ENCODE results near the gene CIAO1.
A peak's percentile ranks its signal among the peaks of the same experiment; 100 is the strongest.

CIAO1 gene

DNA sequence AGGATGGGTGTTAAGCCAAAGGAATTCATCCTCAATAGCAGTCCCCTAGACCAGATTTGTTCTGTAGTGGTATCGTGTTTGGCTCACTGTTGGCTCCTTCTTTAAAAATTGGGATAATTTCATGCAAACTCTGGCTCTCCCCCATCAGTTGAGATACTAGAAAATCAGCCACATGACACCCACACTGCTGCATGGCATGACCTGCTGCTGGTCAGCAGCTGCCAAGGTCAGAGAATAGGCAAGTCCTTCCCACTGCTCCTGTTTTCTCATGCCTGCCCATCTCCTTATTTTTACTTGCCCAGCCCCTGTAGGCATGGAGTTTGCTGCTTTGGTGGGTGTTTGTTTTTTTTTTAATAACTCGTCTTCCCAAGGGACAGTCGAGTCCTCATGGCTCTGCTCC lies 40.3 kb downstream of the CIAO1 start:
- no peaks in the 10 kb centered on the region for H3K9me3 ChIP-seq (ENCODE audit: control extremely low read depth in 1 of 5, control insufficient read depth in 4 of 5, insufficient read depth in 2 of 5, low read depth in 1 of 5, low read length in 4 of 5)
- H3K27ac ChIP-seq (ENCODE audit: insufficient read depth in 1 of 2, low read depth in 1 of 2, low read length in 2 of 2, poor library complexity in 1 of 2, severe bottlenecking in 2 of 2): peak overlapping the region; percentile 74 to 94
- WGBS (ENCODE audit: insufficient coverage): 92% methylated on average over 3 of the region's 3 CpGs
- peaks cover 18 to 31% (median 24%) of the 10 kb centered on the region in 4 experiments for H3K36me3 ChIP-seq (ENCODE audit: control insufficient read depth in 4 of 4, insufficient read depth in 4 of 4, low read length in 3 of 4)
- POLR2A ChIA-PET: interaction anchor here (0.7 to 1.6 kb wide), 2 partner anchors 9 to 19 kb away, joined by 3 to 4 read pairs; partner anchors contain the start of gene ITPRIPL1
- H3K4me1 ChIP-seq (ENCODE audit: control extremely low read depth in 1 of 4, control insufficient read depth in 4 of 4, insufficient read depth in 4 of 4, low read length in 3 of 4): peaks cover 11 to 25% (median 17%) of the 10 kb centered on the region in 4 experiments
- peak overlapping the region in 5 of 7 experiments; percentile 82 to 97 (median 94) for H3K4me3 ChIP-seq (ENCODE audit: control insufficient read depth in 1 of 7, extremely low read depth in 1 of 7, insufficient read depth in 4 of 7, low read depth in 2 of 7, low read length in 6 of 7)
- CTCF ChIA-PET: interaction anchor here (1.0 to 2.4 kb wide), 5 partner anchors 8 to 39 kb away, joined by 3 to 10 read pairs (median 5); no protein-coding TSS in a partner anchor
- no peak for DNase-seq
- no peaks in the 10 kb centered on the region for H3K27me3 ChIP-seq (replicated peaks in 2 of 5; ENCODE audit: control insufficient read depth in 4 of 5, insufficient read depth in 5 of 5, low read length in 4 of 5)

DNA sequence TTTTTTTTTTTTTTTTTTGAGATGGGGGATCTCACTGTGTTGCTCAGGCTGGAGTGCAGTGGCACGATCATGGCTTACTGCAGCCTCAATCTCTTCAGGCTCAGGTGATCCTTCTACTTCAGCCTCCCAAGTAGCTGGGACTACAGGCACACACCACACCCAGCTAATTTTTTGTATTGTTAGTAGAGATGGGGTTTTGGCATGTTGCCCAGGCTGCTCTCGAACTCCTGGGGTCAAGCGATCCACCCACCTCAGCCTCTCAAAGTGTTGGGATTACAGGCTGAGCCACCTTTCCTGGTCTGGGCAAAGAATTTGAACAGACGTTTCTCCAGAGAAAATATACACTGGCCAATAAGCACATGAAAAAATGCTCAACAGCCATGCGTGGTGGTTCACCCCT lies 42.2 kb downstream of the CIAO1 start:
- Histone ChIP-seq H3K4me3 (ENCODE audit: control insufficient read depth in 1 of 7, extremely low read depth in 1 of 7, insufficient read depth in 4 of 7, low read depth in 2 of 7, low read length in 6 of 7) (no peak overlapping the region), H3K27me3 (replicated peaks in 2 of 5; ENCODE audit: control insufficient read depth in 4 of 5, insufficient read depth in 5 of 5, low read length in 4 of 5) (no peaks in the 10 kb centered on the region), H3K9me3 (ENCODE audit: control extremely low read depth in 1 of 5, control insufficient read depth in 4 of 5, insufficient read depth in 2 of 5, low read depth in 1 of 5, low read length in 4 of 5) (no peaks in the 10 kb centered on the region), H3K4me1 (ENCODE audit: control extremely low read depth in 1 of 4, control insufficient read depth in 4 of 4, insufficient read depth in 4 of 4, low read length in 3 of 4) (peaks cover 11 to 25% (median 17%) of the 10 kb centered on the region in 4 experiments), H3K36me3 (ENCODE audit: control insufficient read depth in 4 of 4, insufficient read depth in 4 of 4, low read length in 3 of 4) (peaks cover 2 to 22% (median 11%) of the 10 kb centered on the region in 4 experiments), H3K27ac (ENCODE audit: insufficient read depth in 1 of 2, low read depth in 1 of 2, low read length in 2 of 2, poor library complexity in 1 of 2, severe bottlenecking in 2 of 2) (no peak overlapping the region)
- ChIA-PET POLR2A (no interaction called here), CTCF (interaction anchor here (1.0 to 2.3 kb wide), 3 partner anchors 9 to 28 kb away, joined by 3 to 6 read pairs (median 3); no protein-coding TSS in a partner anchor)
- WGBS (ENCODE audit: insufficient coverage): 91% methylated on average over 4 of the region's 5 CpGs
- no peak for DNase-seq

DNA sequence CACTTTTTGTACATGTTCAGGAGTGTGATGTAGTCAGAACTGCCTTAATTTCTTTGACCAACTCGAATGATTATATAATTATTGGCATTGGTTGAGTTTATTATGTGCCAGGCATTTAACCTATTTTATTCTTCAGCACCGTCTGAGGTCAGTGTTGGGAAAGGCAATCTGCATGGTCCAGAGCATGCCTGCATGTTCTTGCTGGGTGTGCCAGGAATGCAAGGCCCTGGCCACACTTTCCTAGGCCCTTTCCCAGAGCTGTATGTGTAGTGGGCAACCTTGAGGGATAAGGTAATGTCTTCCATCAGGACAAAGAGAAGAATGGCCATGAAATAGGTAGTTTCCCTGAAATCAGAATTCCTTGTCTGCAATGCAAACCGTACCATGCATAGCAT lies 49.0 kb downstream of the CIAO1 start:
- no peak for DNase-seq
- Histone ChIP-seq H3K4me3 (ENCODE audit: control insufficient read depth in 1 of 7, extremely low read depth in 1 of 7, insufficient read depth in 4 of 7, low read depth in 2 of 7, low read length in 6 of 7) (peak overlapping the region in 3 of 7 experiments; percentile 57 to 59 (median 58)), H3K27ac (ENCODE audit: insufficient read depth in 1 of 2, low read depth in 1 of 2, low read length in 2 of 2, poor library complexity in 1 of 2, severe bottlenecking in 2 of 2) (peak overlapping the region in 1 of 2 experiments; percentile 65), H3K36me3 (ENCODE audit: control insufficient read depth in 4 of 4, insufficient read depth in 4 of 4, low read length in 3 of 4) (peaks cover 0 to 16% (median 9%) of the 10 kb centered on the region in 4 experiments), H3K4me1 (ENCODE audit: control extremely low read depth in 1 of 4, control insufficient read depth in 4 of 4, insufficient read depth in 4 of 4, low read length in 3 of 4) (peaks cover 6 to 45% (median 40%) of the 10 kb centered on the region in 4 experiments), H3K27me3 (replicated peaks in 2 of 5; ENCODE audit: control insufficient read depth in 4 of 5, insufficient read depth in 5 of 5, low read length in 4 of 5) (no peaks in the 10 kb centered on the region), H3K9me3 (ENCODE audit: control extremely low read depth in 1 of 5, control insufficient read depth in 4 of 5, insufficient read depth in 2 of 5, low read depth in 1 of 5, low read length in 4 of 5) (no peaks in the 10 kb centered on the region)
- CTCF ChIA-PET: interaction anchor here (1.2 to 2.7 kb wide), 2 partner anchors 10 to 30 kb away, joined by 5 to 9 read pairs; partner anchors contain the start of gene ITPRIPL1
- POLR2A ChIA-PET: no interaction called here
- 60% methylated on average over 2 of the region's 3 CpGs for WGBS (ENCODE audit: insufficient coverage)

DNA sequence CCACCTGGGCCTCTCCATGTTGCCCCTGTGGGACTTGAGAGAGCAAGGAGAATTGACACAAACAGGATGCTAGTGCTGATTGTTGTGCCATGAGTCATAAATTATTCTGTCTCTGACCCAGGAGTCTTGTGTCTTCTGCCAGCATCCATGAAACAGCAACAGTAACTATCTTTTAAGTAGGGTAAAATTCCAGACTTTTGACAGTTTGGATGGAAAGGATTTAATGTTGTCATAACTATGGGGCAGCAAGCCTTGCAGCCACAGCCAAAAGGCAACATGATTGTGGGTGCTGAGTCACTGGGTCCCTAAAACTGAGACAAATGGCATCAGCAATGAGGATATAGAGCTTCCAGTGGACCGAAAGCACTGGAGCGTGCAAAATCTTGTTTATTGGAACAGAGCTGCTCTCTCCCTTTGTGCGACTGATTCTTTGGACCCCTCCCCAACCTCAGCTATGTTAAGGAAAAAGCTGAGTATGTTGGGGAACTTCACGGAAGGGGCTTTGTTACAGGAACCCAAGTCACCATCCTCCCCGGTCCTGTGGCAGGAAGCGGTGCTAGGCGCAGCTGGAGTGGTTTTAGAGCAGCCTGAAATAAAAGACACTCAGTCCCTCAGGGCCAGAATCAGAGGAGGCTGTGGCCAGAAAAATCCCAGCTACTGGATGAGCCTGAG lies 49.5 kb downstream of the CIAO1 start:
- peak; percentile 30 to 85 (median 80) for DNase-seq
- POLR2A ChIA-PET: interaction anchor here (0.9 kb wide), 1 partner anchor 10 kb away, joined by 3 read pairs; no protein-coding TSS in a partner anchor
- 0% methylated on average over 6 of the region's 7 CpGs for WGBS (ENCODE audit: insufficient coverage)
- Histone ChIP-seq H3K27me3 (replicated peaks in 2 of 5; ENCODE audit: control insufficient read depth in 4 of 5, insufficient read depth in 5 of 5, low read length in 4 of 5) (no peaks in the 10 kb centered on the region), H3K4me3 (ENCODE audit: control insufficient read depth in 1 of 7, extremely low read depth in 1 of 7, insufficient read depth in 4 of 7, low read depth in 2 of 7, low read length in 6 of 7) (peak overlapping the region in 5 of 7 experiments; percentile 13 to 59 (median 57)), H3K36me3 (ENCODE audit: control insufficient read depth in 4 of 4, insufficient read depth in 4 of 4, low read length in 3 of 4) (peaks cover 0 to 16% (median 9%) of the 10 kb centered on the region in 4 experiments), H3K9me3 (ENCODE audit: control extremely low read depth in 1 of 5, control insufficient read depth in 4 of 5, insufficient read depth in 2 of 5, low read depth in 1 of 5, low read length in 4 of 5) (no peaks in the 10 kb centered on the region), H3K27ac (ENCODE audit: insufficient read depth in 1 of 2, low read depth in 1 of 2, low read length in 2 of 2, poor library complexity in 1 of 2, severe bottlenecking in 2 of 2) (peak overlapping the region; percentile 9 to 65), H3K4me1 (ENCODE audit: control extremely low read depth in 1 of 4, control insufficient read depth in 4 of 4, insufficient read depth in 4 of 4, low read length in 3 of 4) (peaks cover 8 to 49% (median 45%) of the 10 kb centered on the region in 4 experiments)
- CTCF ChIA-PET: interaction anchor here (1.1 to 2.7 kb wide), 4 partner anchors 9 to 55 kb away, joined by 3 to 9 read pairs (median 5); partner anchors contain the start of gene ITPRIPL1

DNA sequence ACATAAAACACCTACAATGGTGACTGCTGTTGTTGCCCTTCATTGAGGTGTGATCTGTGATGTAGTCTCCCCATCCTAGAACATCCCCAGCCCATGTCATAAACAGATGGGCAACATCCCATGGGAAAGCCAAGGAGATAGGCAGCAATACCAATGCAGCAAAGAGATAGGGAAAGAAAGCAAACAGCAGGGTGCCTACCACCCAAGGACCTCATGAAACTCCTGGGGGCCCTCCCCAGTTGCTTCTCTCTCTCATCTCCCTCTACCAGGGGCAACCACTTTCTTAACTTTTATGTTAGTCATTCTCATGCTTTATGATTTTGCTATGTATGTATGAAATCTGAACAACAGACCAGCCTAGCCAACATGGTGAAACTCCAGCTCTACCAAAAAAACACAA lies 51.0 kb downstream of the CIAO1 start:
- H3K27me3 ChIP-seq (replicated peaks in 2 of 5; ENCODE audit: control insufficient read depth in 4 of 5, insufficient read depth in 5 of 5, low read length in 4 of 5): no peaks in the 10 kb centered on the region
- peaks cover 0 to 12% (median 6%) of the 10 kb centered on the region in 4 experiments for H3K36me3 ChIP-seq (ENCODE audit: control insufficient read depth in 4 of 4, insufficient read depth in 4 of 4, low read length in 3 of 4)
- H3K9me3 ChIP-seq (ENCODE audit: control extremely low read depth in 1 of 5, control insufficient read depth in 4 of 5, insufficient read depth in 2 of 5, low read depth in 1 of 5, low read length in 4 of 5): no peaks in the 10 kb centered on the region
- no peak for DNase-seq
- ChIA-PET CTCF (interaction anchor here (2.7 kb wide), 1 partner anchor 28 kb away, joined by 9 read pairs; no protein-coding TSS in a partner anchor), POLR2A (no interaction called here)
- no peak overlapping the region for H3K4me3 ChIP-seq (ENCODE audit: control insufficient read depth in 1 of 7, extremely low read depth in 1 of 7, insufficient read depth in 4 of 7, low read depth in 2 of 7, low read length in 6 of 7)
- peaks cover 9 to 60% (median 56%) of the 10 kb centered on the region in 4 experiments for H3K4me1 ChIP-seq (ENCODE audit: control extremely low read depth in 1 of 4, control insufficient read depth in 4 of 4, insufficient read depth in 4 of 4, low read length in 3 of 4)
- no peak overlapping the region for H3K27ac ChIP-seq (ENCODE audit: insufficient read depth in 1 of 2, low read depth in 1 of 2, low read length in 2 of 2, poor library complexity in 1 of 2, severe bottlenecking in 2 of 2)

DNA sequence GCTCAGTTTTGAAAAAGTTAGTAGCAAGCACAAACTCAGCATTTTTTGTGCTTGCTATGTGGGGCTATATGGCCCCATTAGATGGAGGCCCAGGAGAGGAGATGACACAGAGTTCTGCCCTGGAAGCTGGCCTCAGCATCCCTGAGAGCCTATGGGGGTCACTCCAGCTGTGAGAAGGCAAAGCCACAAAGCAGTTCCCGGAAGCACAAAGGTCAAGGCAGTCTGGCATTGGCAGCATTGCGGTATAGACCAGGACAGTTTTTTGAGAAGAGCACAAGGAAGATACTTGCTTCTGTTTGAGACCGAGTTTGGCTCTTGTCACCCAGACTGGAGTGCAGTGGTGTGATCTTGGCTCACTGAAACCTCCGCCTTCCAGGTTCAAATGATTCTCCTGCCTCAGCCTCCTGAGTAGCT lies 51.6 kb downstream of the CIAO1 start:
- ChIA-PET CTCF (no interaction called here), POLR2A (no interaction called here)
- H3K27ac ChIP-seq (ENCODE audit: insufficient read depth in 1 of 2, low read depth in 1 of 2, low read length in 2 of 2, poor library complexity in 1 of 2, severe bottlenecking in 2 of 2): no peak overlapping the region
- no peaks in the 10 kb centered on the region for H3K9me3 ChIP-seq (ENCODE audit: control extremely low read depth in 1 of 5, control insufficient read depth in 4 of 5, insufficient read depth in 2 of 5, low read depth in 1 of 5, low read length in 4 of 5)
- H3K4me3 ChIP-seq (ENCODE audit: control insufficient read depth in 1 of 7, extremely low read depth in 1 of 7, insufficient read depth in 4 of 7, low read depth in 2 of 7, low read length in 6 of 7): no peak overlapping the region
- no peak for DNase-seq
- H3K36me3 ChIP-seq (ENCODE audit: control insufficient read depth in 4 of 4, insufficient read depth in 4 of 4, low read length in 3 of 4): peaks cover 0 to 7% (median 4%) of the 10 kb centered on the region in 4 experiments
- H3K4me1 ChIP-seq (ENCODE audit: control extremely low read depth in 1 of 4, control insufficient read depth in 4 of 4, insufficient read depth in 4 of 4, low read length in 3 of 4): peaks cover 11 to 65% (median 60%) of the 10 kb centered on the region in 4 experiments
- 94% methylated on average over 4 of the region's 4 CpGs for whole genome bisulfite sequencing (ENCODE audit: insufficient coverage)
- H3K27me3 ChIP-seq (replicated peaks in 2 of 5; ENCODE audit: control insufficient read depth in 4 of 5, insufficient read depth in 5 of 5, low read length in 4 of 5): no peaks in the 10 kb centered on the region

DNA sequence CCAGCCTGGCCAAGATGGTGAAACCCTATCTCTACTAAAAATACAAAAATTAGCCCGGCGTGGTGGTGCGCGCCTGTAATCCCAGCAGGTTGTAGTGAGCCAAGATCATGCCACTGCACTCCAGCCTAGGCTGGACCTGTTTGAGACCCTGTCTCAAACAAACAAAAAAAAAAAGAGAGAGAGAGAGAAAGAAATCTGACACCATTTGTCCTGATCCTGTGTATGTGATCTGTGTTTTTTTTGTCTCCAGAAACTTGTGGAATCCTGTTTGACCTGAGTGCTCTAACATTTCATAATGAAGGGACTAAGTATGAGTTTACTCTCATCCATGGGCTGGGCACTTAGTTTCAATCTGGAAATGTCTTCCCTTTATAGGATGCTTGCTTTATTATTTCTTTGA lies 52.7 kb downstream of the CIAO1 start:
- POLR2A ChIA-PET: no interaction called here

More for the DNA sequence above, 52.7 kb downstream of the CIAO1 start:
- Histone ChIP-seq H3K4me3 (ENCODE audit: control insufficient read depth in 1 of 7, extremely low read depth in 1 of 7, insufficient read depth in 4 of 7, low read depth in 2 of 7, low read length in 6 of 7) (peak overlapping the region in 3 of 7 experiments; percentile 51 to 69 (median 57)), H3K27me3 (replicated peaks in 2 of 5; ENCODE audit: control insufficient read depth in 4 of 5, insufficient read depth in 5 of 5, low read length in 4 of 5) (no peaks in the 10 kb centered on the region), H3K36me3 (ENCODE audit: control insufficient read depth in 4 of 4, insufficient read depth in 4 of 4, low read length in 3 of 4) (peaks cover 0 to 3% (median 2%) of the 10 kb centered on the region in 4 experiments), H3K27ac (ENCODE audit: insufficient read depth in 1 of 2, low read depth in 1 of 2, low read length in 2 of 2, poor library complexity in 1 of 2, severe bottlenecking in 2 of 2) (no peak overlapping the region), H3K9me3 (ENCODE audit: control extremely low read depth in 1 of 5, control insufficient read depth in 4 of 5, insufficient read depth in 2 of 5, low read depth in 1 of 5, low read length in 4 of 5) (no peaks in the 10 kb centered on the region), H3K4me1 (ENCODE audit: control extremely low read depth in 1 of 4, control insufficient read depth in 4 of 4, insufficient read depth in 4 of 4, low read length in 3 of 4) (peaks cover 11 to 68% (median 63%) of the 10 kb centered on the region in 4 experiments)
- 93% methylated on average over 3 of the region's 4 CpGs for WGBS (ENCODE audit: insufficient coverage)
- no peak for DNase-seq
- CTCF ChIA-PET: interaction anchor here (0.7 to 3.5 kb wide), 2 partner anchors 8 to 26 kb away, joined by 3 to 29 read pairs; no protein-coding TSS in a partner anchor
